HFFc6 (cell line): ENCODE measurements around the gene NUP58. TPM values are rescaled to one million over a fixed set of nuclear protein-coding genes. Genes with fewer than 3 reads are reported as not detected.
A peak's percentile ranks its signal among the peaks of the same experiment; 100 is the strongest.

Source experiments
- DNase-seq: peaks from one replicate; pipeline ENCODE4 v3.0.0-alpha.2; 2018
- H3K27ac Mint-ChIP-seq: 2 replicates; pipeline ENCODE4 v1.8.0; 2020; ENCODE audit warnings: mild to moderate bottlenecking, mixed read lengths
- H3K27me3 Mint-ChIP-seq: 2 replicates; pipeline ENCODE4 v1.8.0; 2021; ENCODE audit warnings: mild to moderate bottlenecking, moderate library complexity, mixed read lengths; ENCODE audit not compliant: insufficient read depth
- H3K36me3 Mint-ChIP-seq: 2 replicates; pipeline ENCODE4 v1.8.0; 2021; ENCODE audit warnings: low read depth, mixed read lengths
- H3K4me1 Mint-ChIP-seq: 2 replicates; pipeline ENCODE4 v1.8.0; 2020; ENCODE audit warnings: low read depth, mixed read lengths
- H3K4me3 Mint-ChIP-seq: 2 replicates; pipeline ENCODE4 v1.8.0; 2020; ENCODE audit warnings: mild to moderate bottlenecking, moderate library complexity, mixed read lengths
- H3K9me3 Mint-ChIP-seq: 2 replicates; pipeline ENCODE4 v1.8.0; 2020; ENCODE audit warnings: mild to moderate bottlenecking, mixed read lengths
- CTCF ChIP-seq: fragments of 200-600 bp; sonication (generic); IDR thresholded peaks from 2 replicates; pipeline ENCODE4 v1.5.0; 2021; ENCODE audit warnings: antibody characterized with exemption, mild to moderate bottlenecking
- total RNA-seq, 6 experiments: library from RNA; stranded (reverse); fragmentation: NEBNext Ultra II Directional; extraction: Animal tissue kit (Norgen Biotek cat#: 25700); gene quantifications; 2 replicates in 1 of 6; 3 replicates in 5 of 6; pipeline ENCODE4 v1.2.3, GENCODE V29; 2021

NUP58 gene
- total RNA-seq, 6 experiments from 2014 or later = 44.6 to 51.6 (median 46.8) TPM

- H3K27me3 Mint-ChIP-seq = peaks cover 4% of the 10 kb centered on the region
- no peak for TF ChIP-seq CTCF
- H3K36me3 Mint-ChIP-seq = peaks cover under 1% of the 10 kb centered on the region
- H3K4me1 Mint-ChIP-seq = no peaks in the 10 kb centered on the region
- H3K4me3 Mint-ChIP-seq = no peak overlapping the region
- no peaks in the 10 kb centered on the region for H3K9me3 Mint-ChIP-seq
- no peak for DNase-seq
- no peak overlapping the region for H3K27ac Mint-ChIP-seq
Measured at GRCh38 chr13:25291691-25292090, 9.7 kb upstream of the NUP58 start.

GRCh38 chr13:25292301-25292700 is 9.1 kb upstream of the NUP58 start:
- Mint-ChIP-seq H3K9me3 (no peaks in the 10 kb centered on the region), H3K27ac (no peak overlapping the region), H3K4me1 (no peaks in the 10 kb centered on the region), H3K27me3 (peaks cover 2% of the 10 kb centered on the region), H3K36me3 (no peaks in the 10 kb centered on the region), H3K4me3 (no peak overlapping the region)
- no peak for TF ChIP-seq CTCF
- no peak for DNase-seq

GRCh38 chr13:25295228-25295627 is 6.2 kb upstream of the NUP58 start:
- H3K4me1 Mint-ChIP-seq = no peaks in the 10 kb centered on the region
- no peaks in the 10 kb centered on the region; the same call in none of the 2 replicates for H3K27me3 Mint-ChIP-seq
- DNase-seq = no peak
- no peaks in the 10 kb centered on the region for H3K9me3 Mint-ChIP-seq
- TF ChIP-seq CTCF = no peak
- no peaks in the 10 kb centered on the region for H3K36me3 Mint-ChIP-seq
- no peak overlapping the region for H3K4me3 Mint-ChIP-seq
- no peak overlapping the region for H3K27ac Mint-ChIP-seq

GRCh38 chr13:25295701-25296100 is 5.7 kb upstream of the NUP58 start:
- Mint-ChIP-seq H3K27ac (no peak overlapping the region), H3K4me1 (no peaks in the 10 kb centered on the region)

GRCh38 chr13:25300861-25301346 is 521 bp upstream of the NUP58 start:
- Mint-ChIP-seq H3K36me3 (peaks cover 23% of the 10 kb centered on the region), H3K27ac (peak overlapping the region; percentile 93), H3K4me3 (peak overlapping the region; percentile 97), H3K4me1 (peaks cover 31% of the 10 kb centered on the region), H3K27me3 (peaks cover 1% of the 10 kb centered on the region), H3K9me3 (no peaks in the 10 kb centered on the region)
- no peak for DNase-seq
- TF ChIP-seq CTCF = no peak

More at GRCh38 chr13:25295701-25296100, 5.7 kb upstream of the NUP58 start:
- no peaks in the 10 kb centered on the region; the same call in none of the 2 replicates for H3K27me3 Mint-ChIP-seq
- H3K4me3 Mint-ChIP-seq = no peak overlapping the region
- H3K36me3 Mint-ChIP-seq = no peaks in the 10 kb centered on the region
- no peak for DNase-seq
- no peak for TF ChIP-seq CTCF
- no peaks in the 10 kb centered on the region for H3K9me3 Mint-ChIP-seq

- H3K36me3 Mint-ChIP-seq = peaks cover 23% of the 10 kb centered on the region
- no peaks in the 10 kb centered on the region for H3K9me3 Mint-ChIP-seq
- peak overlapping the region; percentile 93 for H3K27ac Mint-ChIP-seq
- no peak for DNase-seq
- H3K27me3 Mint-ChIP-seq = peaks cover 1% of the 10 kb centered on the region
- H3K4me1 Mint-ChIP-seq = peaks cover 31% of the 10 kb centered on the region
- TF ChIP-seq CTCF = no peak
- peak overlapping the region; percentile 97 for H3K4me3 Mint-ChIP-seq
Measured at GRCh38 chr13:25302121-25302520, 696 bp downstream of the NUP58 start.
